ENCODE data around the gene LHPP. TPM values are rescaled to one million over a fixed set of nuclear protein-coding genes. Genes with fewer than 3 reads are reported as not detected.

Gene LHPP
- total RNA-seq, 1 donor from 2014 or later: 4.1 TPM

DNA sequence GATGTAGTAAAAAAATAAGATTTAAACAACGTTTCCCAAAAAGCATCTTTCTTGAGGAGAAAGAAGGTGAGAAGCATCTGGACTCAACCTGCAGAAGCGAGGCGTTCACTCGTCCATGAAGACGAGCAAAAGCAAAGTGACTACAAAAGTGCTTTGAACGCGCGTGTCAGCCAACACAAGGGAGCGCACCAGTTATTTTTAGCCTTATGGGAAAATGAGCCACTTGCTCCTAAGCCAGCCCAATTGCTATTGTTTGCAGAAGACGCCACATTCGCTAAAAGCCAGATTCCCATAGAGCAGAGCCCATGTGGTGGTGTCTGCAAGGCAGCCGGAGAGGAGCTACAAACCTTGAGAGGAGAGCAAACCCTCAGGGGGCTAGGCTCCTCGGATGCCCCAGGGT is 160.0 kb downstream of the LHPP start:
- DNase-seq (ENCODE audit: low read depth in 2 of 2): no peak

DNA sequence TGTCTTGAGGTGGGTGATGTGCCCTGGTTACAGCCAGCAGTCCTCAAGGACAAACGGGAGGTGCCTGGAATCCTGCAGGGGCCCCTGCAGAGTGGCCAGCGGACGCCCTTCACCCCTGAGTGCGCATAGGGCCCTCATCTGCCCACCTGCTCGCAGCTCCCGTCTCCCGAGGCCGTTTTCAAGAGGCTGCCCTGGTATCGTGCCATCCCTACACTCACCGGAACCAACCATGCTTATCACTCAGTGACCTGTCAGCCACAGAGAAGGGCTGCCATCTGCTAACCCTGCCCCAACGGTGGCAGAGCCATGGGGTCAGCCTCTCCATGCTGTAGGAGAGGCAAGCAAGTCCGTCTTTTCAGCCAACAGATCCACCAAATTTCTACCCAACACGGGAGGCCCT is 160.5 kb downstream of the LHPP start:
- DNase-seq (ENCODE audit: low read depth in 2 of 2): no peak

DNA sequence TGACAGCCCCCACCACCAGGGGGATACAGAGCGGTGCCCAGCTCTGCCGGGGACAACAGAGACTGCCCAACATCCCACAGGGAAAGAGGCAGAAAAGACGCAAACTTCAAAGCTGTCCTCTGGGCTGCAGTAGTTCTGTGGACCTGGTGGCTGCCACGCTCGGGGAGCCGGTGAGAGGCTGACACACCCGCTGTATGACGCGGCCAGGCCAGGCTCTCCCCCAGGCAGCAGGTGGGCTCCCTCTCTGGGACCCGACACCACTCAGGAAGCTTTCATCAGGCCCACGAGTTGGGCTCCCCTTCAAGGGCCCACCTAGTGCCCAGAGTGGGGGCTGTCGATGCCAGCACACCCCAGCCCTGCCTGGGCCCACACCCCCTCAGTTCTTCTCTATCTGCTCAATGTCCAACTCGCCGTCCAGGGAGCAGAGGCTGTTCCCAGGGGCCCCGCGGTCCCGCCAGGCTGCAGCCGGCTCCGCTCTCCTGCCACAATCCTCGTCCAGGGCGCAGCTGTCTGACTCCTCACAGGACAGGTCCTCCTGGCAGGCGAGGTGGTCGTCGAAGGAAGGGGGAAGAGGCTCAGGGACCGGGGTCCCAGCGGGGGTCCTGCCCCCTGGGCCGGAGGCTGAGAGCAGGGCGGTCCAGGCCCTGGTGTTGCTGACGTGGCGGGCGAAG is 161.4 kb downstream of the LHPP start:
- no peak for DNase-seq (ENCODE audit: low read depth in 2 of 2)

DNA sequence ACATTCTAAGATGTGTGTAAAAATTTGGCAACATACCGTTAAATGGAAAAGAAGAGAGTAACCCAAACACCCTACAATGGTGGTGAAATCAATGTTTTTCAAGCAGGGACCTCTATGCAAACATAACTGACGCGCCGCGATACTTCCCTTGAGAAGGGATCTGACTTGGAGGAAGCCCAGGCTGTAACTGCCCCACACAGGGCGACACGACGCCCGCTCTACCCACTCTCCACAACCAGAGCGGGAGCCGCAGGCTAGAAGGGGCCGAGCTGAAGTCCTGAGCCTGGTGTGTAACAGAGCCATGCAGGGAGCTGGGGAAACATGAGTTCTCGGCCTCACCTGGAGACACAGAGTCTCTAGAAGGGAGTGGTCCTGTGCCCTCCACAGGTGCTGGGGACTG is 162.4 kb downstream of the LHPP start:
- DNase-seq (ENCODE audit: low read depth in 2 of 2): no peak

DNA sequence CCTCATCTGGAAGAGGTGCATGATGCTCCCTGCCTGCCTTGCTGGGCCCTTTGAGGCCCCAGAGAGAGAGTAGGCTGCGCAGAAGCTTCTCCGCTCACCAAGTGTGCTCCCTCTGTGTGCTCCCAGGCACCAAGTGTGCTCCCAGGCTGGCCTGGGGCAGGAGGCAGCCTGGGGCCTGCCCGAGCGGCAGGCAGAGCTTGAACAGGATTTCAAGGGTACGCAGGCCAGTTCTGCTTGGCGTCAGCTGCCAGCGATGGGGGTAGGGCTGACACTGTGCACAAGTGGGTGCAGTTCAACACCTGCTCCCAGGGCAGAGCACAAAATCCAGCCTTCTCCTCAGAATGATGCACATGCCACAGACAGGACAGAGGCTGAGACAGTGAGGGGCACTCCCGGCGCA is 162.8 kb downstream of the LHPP start:
- no peak for DNase-seq (ENCODE audit: low read depth in 2 of 2)

DNA sequence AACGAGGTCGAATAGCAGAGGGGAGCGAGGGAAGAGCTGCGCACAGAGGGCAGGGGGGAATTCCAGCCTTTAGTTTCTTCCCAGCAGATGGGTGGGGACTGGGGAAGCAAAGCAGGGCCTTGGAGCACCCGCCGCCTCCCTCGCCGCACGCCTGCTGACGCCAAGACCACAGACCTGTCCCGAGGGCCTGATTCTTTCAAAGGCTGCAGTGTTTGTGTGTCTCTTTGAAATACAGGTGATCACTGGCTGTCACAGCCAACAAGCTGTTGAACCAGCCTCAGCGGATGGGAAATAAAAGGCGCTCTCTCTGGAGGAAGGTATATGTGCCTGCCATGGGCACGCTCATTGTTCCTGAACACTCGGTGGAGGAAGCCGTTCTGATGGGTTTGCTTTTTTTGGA is 163.3 kb downstream of the LHPP start:
- no peak for DNase-seq (ENCODE audit: low read depth in 2 of 2)

DNA sequence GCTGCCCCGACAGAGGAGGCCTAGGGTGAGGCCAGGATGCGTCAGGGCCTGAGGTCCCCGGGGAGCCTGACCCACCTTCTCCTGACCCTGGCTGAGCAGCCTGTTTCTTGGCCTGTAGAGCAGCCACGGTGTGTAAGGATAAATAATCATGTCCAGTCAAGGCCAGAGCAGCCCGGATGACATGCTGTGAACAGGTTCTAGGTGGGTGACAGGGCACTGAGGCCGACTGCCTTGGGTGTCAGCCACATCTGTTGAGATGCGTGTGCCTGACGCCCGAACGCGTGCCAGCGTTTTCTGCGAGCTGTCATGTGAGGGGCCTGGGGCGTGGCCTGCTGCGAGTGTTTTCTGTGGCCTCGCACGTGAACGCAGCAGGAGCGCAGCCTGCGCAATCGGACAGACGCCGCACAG is 164.2 kb downstream of the LHPP start:
- no peak for DNase-seq (ENCODE audit: low read depth in 2 of 2)

DNA sequence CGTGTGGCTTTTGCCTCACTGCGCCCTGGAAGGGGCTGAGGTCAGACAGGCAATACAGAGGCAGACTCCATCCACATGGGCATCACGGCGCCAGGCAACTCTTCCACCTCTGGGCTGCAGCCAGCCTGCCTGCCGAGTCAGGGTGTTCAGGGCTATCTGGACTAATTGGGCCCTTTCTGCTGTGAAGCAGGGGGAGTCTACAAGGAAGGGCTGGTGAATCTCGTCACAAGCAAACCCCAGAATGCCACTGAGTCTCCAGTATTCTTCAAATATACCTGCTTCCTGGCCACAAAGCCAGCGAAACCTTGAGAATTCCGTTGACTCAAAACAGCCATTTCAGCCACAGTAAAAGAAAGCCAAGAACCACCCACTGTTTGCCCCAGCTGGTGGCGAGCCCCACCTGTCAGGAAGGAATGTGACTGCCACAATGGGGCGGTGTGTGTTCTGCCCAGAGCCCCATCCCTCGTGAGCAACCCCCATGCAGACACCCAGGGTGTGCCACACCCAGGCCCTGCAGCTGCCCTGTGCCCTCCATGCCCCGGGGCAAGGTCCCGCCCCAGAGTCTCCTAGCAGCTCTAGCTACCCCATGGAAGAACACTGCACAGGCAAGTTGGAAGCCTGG is 165.2 kb downstream of the LHPP start:
- no peak for DNase-seq (ENCODE audit: low read depth in 2 of 2)

DNA sequence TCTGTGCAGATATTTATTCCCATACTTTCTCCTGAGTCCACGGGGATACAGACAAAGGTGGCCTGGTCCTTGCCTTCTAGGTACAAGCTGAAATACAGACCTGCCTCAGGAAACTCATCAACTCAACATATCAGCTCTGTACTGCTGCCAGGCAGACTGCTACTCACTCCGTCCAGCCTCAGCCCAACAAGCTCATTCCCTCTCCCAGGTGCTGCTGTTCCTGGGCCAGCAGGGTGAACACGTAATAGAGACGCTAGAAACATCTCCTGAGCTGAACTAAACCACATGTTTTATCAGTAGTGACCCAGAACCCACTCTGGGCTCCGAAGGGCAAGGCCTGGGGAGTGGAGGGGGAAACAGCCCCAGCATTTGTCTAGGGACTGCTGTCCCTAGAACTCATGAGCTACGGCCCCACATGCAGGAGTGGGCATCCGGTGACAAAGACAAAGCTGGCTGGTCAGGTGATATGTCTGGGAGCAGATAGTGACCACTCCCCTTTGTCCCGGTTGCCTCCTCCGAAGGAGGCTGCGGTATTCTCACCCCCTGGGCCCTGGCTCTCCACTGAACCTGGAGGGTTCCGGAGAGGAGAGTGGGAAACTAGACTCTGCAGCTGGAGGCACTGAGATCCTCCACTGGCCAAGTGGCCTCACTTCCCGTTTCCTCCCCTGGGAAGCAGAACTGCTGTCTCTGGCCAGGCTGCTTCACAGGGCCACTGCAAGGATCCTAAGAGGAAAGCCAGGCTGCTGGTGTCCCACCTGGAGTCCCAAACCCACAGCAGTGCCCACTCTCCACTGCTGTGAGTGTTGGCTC is 166.4 kb downstream of the LHPP start:
- no peak for DNase-seq (ENCODE audit: low read depth in 2 of 2)

DNA sequence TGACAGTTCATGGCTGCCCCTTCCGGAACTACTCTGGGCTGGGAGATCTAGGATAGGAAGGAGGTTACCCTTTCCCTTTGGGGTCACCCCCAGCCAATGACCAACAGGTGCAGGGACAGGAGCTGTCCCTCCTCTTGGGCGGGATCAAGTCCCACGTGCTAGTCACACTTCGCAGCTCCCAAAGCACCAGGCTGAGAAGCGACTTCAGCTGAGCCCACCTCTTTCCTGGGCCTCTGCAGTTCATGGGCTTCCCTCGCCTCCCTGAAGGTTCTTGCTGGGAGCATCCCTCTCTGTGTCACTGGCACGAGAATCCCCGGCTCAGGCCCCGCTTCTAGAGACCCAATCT is 167.0 kb downstream of the LHPP start:
- no peak for DNase-seq (ENCODE audit: low read depth in 2 of 2)

DNA sequence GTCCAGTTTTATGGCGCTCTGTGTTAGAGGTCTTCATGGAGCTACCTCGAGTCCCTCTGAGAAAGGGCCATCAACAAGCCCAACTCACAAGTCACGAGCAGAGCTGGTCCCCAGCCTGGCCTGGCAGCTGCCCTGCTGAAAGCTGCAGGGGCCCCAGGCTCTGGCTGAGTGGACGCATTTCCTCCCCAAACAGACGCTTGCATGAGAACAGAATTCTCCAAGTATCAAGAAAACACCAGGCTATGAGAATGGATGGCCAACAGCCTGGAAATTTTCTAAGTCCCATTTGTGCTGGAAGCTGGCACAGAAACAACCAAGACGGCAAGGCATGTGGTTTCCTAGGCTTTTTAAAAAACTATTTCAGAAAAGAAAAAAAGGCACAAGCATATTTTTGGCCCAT is 167.8 kb downstream of the LHPP start:
- no peak for DNase-seq (ENCODE audit: low read depth in 2 of 2)

DNA sequence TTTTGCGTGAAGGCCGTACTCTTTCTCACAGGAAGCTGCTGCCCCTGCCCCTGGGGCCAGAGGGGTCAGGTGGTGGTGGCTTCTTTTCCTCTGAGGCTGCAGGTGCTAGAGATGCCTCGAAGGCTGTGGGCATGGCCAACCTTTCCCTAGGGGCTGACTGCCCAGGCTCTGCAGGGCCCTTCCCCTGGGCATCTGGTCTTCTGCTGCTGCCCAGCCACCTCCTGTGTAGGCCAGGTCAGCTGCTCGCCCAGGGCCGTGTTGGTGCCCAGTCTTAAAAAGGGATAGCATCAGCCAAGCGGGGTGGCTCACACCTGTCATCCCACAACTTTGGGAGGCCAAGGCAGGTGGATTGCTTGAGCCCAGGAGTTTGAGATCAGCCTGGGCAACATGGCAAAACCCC is 168.2 kb downstream of the LHPP start:
- no peak for DNase-seq (ENCODE audit: low read depth in 2 of 2)

DNA sequence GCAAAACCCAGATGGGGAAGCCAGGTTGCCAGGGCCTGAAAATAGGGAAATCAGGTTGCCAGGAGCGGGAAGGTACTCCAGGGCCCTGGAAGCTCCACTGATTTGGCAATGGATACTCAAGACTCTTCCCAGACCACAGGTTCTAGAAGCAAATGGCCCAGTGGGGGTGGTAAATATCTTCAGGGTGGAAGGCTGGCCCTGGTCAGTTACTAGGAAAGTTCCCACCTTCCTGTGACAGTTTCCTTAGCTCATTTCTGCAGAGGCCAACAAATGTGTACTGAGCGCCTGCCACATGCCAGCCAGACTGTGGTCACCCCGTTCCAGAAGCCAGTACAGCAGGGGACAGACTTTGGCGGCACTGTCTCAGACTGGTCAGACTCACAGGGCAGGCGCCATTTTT is 168.9 kb downstream of the LHPP start:
- DNase-seq (ENCODE audit: low read depth in 2 of 2): no peak

DNA sequence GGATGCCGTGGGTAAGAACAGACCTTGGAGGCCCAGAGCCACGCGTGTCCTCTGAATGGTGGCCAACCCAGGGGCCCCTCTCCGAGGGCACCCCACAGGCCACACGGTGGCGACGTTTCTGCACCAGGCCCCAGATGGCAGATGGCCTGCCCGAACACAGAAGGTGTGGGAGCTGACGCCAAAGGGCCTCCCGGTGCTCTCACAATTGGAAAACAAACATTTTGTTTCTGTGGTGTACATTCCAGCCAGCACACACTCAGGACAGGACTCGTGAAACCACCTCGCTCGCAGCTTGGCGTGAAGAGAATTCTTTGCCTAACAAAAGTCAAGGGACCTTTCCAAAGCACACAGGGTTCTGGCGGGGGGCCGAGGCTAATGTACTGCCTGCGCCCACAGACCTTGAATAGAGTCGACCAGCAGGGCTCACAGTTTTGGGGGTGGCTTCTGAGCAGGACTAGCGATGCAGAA is 170.5 kb downstream of the LHPP start:
- DNase-seq (ENCODE audit: low read depth in 2 of 2): peak; percentile 67 to 71

DNA sequence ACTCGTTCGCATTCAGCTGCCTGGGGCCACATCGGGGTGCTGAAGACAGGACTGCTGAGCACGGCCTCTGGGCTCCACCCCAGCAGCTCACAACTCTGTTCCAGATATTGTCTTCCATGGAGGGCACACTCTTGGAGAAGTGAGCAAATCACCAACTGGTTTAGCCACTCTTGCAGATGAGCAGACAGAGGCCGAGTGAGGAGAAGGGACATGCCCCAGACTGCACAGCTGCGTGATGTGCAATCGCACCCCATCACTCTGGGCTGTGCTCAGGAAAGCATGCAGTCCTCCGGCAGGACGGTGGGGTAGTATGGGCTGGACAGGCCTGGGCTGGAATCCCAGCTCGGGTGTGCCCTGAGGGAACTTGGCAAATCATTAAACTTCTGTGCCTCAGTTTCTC is 170.9 kb downstream of the LHPP start:
- DNase-seq (ENCODE audit: low read depth in 2 of 2): no peak

DNA sequence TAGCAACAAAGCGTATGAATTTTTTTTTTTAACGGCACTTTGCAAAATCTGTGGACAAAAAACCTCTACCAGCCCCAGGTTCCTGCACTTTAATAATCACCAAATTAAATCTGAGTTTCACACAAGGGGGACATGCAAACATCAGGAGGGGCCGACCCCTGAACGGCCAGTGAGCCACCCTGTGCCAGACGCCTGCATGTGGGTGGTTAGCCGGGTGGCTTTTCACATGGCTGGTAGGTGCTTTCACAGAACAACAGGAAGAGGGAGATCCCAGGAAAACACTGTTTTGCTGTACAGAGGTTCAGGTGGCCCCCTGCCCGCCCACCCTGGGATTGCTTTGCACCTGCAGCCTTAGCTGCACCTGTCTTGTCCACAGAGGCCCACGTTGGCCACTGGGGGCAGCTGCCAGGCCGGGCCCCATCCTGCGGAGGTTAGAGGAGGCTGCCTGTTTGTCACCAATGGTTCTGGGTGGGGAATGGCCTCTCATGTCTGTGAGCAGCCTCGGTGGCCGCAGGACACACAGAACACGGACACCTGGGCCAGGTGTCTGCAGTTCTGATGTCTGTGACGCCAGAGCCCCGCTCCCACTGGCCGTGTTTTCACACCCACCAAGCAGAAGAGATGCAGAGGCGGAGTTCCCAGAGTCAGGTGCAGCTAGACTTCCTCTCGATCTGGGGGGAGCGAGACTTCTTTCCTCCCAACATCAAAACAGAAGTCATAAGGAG is 174.8 kb downstream of the LHPP start:
- no peak for DNase-seq (ENCODE audit: low read depth in 2 of 2)

DNA sequence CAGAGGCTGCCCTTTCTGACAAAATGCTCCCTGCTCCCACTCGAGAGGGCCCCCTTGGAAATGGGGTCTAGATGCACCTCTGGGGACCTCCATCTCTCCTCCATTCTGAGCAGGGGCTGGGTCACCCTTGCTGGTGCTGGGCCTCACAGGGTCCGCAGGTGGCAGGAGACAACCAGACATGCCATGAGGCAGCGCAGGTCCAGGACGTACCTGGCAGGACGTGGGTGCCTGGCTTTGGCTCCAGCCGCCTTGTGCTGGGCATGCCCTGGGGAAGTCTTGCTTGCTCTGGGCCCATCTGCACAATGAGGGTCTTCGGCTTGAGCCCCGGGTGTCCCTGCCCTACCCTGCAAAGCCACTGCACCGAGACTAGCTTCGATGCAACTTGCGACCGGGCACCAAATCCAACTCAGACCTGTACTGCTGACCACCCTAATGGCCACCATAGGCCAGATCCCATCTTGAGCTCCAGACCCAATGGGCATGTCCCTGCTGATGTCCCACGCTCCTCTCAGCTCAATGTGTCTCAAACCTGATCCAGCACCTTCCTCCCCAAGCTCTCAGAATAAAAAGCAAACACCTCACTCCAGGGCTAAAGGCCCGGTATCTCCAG is 175.6 kb downstream of the LHPP start:
- no peak for DNase-seq (ENCODE audit: low read depth in 2 of 2)

DNA sequence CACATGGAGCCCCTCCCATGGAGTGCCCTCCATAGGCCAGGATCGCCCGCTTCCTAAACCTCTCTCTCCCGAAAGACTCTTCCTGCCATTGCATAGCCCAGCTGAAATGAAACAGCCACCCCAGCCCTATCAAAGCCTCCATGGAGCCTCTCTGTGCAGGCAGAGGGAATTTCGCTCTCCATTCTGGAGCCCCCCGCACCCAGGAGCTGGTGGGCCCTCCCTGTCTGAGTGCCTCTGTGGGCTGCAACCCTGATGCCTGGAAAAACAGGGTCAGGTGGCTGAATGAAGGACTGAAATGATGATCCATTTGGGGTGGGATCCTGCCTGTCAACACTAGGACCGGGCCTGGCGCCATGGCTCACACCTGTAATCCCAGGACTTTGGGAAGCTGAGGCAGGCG is 176.1 kb downstream of the LHPP start:
- no peak for DNase-seq (ENCODE audit: low read depth in 2 of 2)

DNA sequence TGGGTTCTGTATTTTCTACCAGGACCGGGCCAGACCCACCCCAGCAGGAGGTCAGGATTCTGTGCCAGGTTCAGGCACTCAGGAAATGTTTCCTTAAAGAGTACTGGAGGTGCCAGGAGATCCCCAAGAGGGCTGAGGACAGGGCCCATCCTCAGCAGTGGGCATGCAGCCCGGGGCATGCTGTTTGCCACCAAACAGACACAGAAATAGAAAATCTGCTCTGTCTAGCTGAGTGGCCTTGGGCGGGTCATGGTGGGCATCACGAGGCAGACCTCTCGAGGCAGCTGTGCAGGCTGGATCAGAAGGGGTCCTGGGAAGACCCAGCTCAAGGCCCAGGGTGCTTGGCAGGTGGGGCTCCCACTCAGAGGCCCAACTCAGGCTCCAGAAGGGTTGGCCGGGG is 177.6 kb downstream of the LHPP start:
- DNase-seq (ENCODE audit: low read depth in 2 of 2): no peak

DNA sequence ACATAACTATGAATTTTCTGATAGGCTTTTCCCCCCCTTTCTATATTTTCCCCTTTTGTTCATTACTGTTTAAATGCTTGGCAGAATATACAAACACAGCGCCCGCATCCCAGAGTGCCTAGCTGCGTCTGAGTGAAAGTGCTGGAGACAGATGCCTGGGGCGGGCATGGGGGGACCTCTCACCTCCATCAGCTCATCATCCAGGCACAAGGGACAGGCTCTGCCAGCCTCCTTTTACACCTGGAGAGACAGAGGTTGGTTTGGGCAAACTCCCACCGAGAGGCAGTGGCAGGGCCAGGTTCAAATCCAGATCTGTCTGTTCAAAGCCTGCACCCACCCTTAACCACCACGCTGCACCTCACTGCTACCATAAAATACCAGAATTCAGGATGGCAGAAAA is 178.0 kb downstream of the LHPP start:
- DNase-seq (ENCODE audit: low read depth in 2 of 2): no peak

DNA sequence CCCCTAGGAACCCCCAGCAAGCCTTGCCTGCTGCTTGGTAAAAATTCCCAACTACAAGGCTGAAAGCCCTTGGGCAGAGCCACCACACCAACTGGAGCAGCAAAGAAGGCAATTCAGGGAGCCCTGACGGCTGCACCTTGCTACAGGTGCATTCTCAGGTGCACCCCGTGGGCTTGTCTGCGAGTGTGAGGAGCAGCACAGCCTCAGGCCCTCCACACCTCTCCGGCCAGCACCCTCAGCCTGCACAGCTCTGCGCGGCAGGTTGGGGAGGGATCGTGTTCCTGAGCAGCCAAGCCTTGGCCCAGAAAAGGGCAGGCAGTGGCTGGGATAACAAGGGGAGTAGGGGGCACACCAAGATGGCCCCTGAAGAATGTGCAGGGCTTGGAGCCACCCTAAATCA is 178.4 kb downstream of the LHPP start:
- no peak for DNase-seq (ENCODE audit: low read depth in 2 of 2)
